A549 (cell line): ENCODE results near the gene KCNV2. TPM values are rescaled to one million over a fixed set of nuclear protein-coding genes. Genes with fewer than 3 reads are reported as not detected.

Experiments
- ATAC-seq, 2 experiments: fragments of 200-7000 bp in 1 of 2; fragments of >200 bp in 1 of 2; cut with Nextera tagmentation in 1 of 2; cut with Tn5 transposase in 1 of 2; 3 replicates each; pipeline versions ENCODE4 v1.8.0 to v1.9.1; 2018 to 2020; ENCODE audit warnings: mild to moderate bottlenecking in 1 of 2, moderate library complexity in 1 of 2
- CTCF ChIA-PET: fragments of 300-600 bp; sonication (Branson Sonifier 250); formaldehyde crosslinking; extraction: SDS; loops from one replicate; lab custom pipeline; 2021; ENCODE audit warnings: antibody characterized with exemption, inconsistent platforms; lab: Yijun Ruan, JAX
- POLR2A ChIA-PET: fragments of 350-600 bp; formaldehyde crosslinking; extraction: SDS; loops from one replicate; lab custom pipeline; 2021; ENCODE audit warnings: antibody characterized with exemption, inconsistent platforms; lab: Yijun Ruan, JAX
- DNase-seq, 2 experiments: peaks; one replicate each; pipeline versions ENCODE4 v3.0.0 to v3.0.0-alpha.2; 2011 to 2016; ENCODE audit warnings: low read depth in 1 of 2, low spot score in 1 of 2
- FAIRE-seq: peaks from 2 replicates; lab custom pipeline; 2011; peaks lifted over from hg19 to GRCh38; lab: Jason Lieb, UNC
- H3K27ac ChIP-seq, 2 experiments: fragments of >200 bp; sonication (Bioruptor Twin); formaldehyde crosslinking; 3 replicates each; pipeline ENCODE4 v1.5.1; 2016 to 2017
- H3K4me1 ChIP-seq: fragments of >200 bp; sonication (Bioruptor Twin); formaldehyde crosslinking; 3 replicates; pipeline ENCODE4 v1.6.1; 2016
- H3K4me2 ChIP-seq: fragments of >200 bp; sonication (Bioruptor Twin); formaldehyde crosslinking; 3 replicates; pipeline ENCODE4 v1.6.1; 2016
- H3K4me3 ChIP-seq: fragments of >200 bp; sonication (Bioruptor Twin); formaldehyde crosslinking; 3 replicates; pipeline ENCODE4 v1.5.1; 2016
- H3K9me3 ChIP-seq: fragments of >200 bp; sonication (Bioruptor Twin); formaldehyde crosslinking; 3 replicates; pipeline ENCODE4 v1.6.1; 2016
- CBX2 ChIP-seq: fragments of 200-600 bp; sonication (generic); IDR thresholded peaks from 2 replicates; pipeline ENCODE4 v1.6.1; 2016; ENCODE audit warnings: low read depth, mild to moderate bottlenecking, borderline replicate concordance
- CBX8 ChIP-seq: fragments of 200-600 bp; sonication (generic); IDR thresholded peaks from 2 replicates; pipeline ENCODE4 v1.6.1; 2016
- CEBPB ChIP-seq, 2 experiments: fragments of >200 bp in 1 of 2; sonication (Bioruptor Twin) in 1 of 2; formaldehyde crosslinking in 1 of 2; IDR thresholded peaks; 2 replicates each; pipeline ENCODE4 v1.6.1; 2012 to 2016
- CHD4 ChIP-seq: fragments of 200-600 bp; sonication (generic); IDR thresholded peaks from 2 replicates; pipeline ENCODE4 v1.6.1; 2016; ENCODE audit warnings: antibody characterized with exemption, mild to moderate bottlenecking, borderline replicate concordance
- EHF ChIP-seq: fragments of 250-450 bp; sonication (Bioruptor Pico); IDR thresholded peaks from 2 replicates; pipeline ENCODE4 v1.5.0; 2020; ENCODE audit warnings: mild to moderate bottlenecking
- EHMT2 ChIP-seq: fragments of 200-600 bp; sonication (generic); IDR thresholded peaks from 2 replicates; pipeline ENCODE4 v1.6.1; 2016; ENCODE audit warnings: antibody characterized with exemption, low read depth, mild to moderate bottlenecking, moderate library complexity
- ELK1 ChIP-seq: fragments of 150-350 bp; IDR thresholded peaks from 2 replicates; pipeline ENCODE4 v1.6.1; 2014; ENCODE audit warnings: low read depth, mild to moderate bottlenecking, low read length
- EP300 ChIP-seq, 2 experiments: fragments of >200 bp; sonication (Bioruptor Twin); formaldehyde crosslinking; IDR thresholded peaks; 2 replicates in 1 of 2; 3 replicates in 1 of 2; pipeline ENCODE4 v1.6.1; 2016 to 2017
- FOXS1 ChIP-seq: fragments of 250-450 bp; sonication (Bioruptor Pico); IDR thresholded peaks from 2 replicates; pipeline ENCODE4 v1.5.0; 2020; ENCODE audit warnings: mild to moderate bottlenecking, moderate library complexity
- HOXB13 ChIP-seq: fragments of 250-450 bp; sonication (Bioruptor Pico); IDR thresholded peaks from 2 replicates; pipeline ENCODE4 v1.5.0; 2020; ENCODE audit warnings: low read depth, mild to moderate bottlenecking, moderate library complexity
- KDM1A ChIP-seq: fragments of 200-600 bp; sonication (generic); IDR thresholded peaks from 2 replicates; pipeline ENCODE4 v1.6.1; 2016; ENCODE audit warnings: low read depth, mild to moderate bottlenecking
- MAFK ChIP-seq: fragments of 450-650 bp; IDR thresholded peaks from 2 replicates; pipeline ENCODE4 v1.6.1; 2014; ENCODE audit not compliant: partially characterized antibody
- MAZ ChIP-seq: fragments of 150-350 bp; IDR thresholded peaks from 2 replicates; pipeline ENCODE4 v1.6.1; 2014; ENCODE audit warnings: antibody characterized with exemption, low read depth, low read length, borderline replicate concordance
- MYC ChIP-seq: IDR thresholded peaks from 2 replicates; pipeline ENCODE4 v1.6.1; 2012; ENCODE audit warnings: mild to moderate bottlenecking, inconsistent platforms, low read length, improper control_type of control experiment, borderline replicate concordance
- NFE2L2 ChIP-seq: fragments of 150-350 bp; conservative IDR thresholded peaks from 2 replicates; pipeline ENCODE4 v1.6.1; 2014; ENCODE audit warnings: low read length
- NR3C1 ChIP-seq: fragments of >200 bp; sonication (Bioruptor Twin); formaldehyde crosslinking; IDR thresholded peaks from 3 replicates; pipeline ENCODE4 v1.6.1; 2017
- POLR2AphosphoS2 ChIP-seq: conservative IDR thresholded peaks from 2 replicates; pipeline ENCODE4 v1.6.1; 2012; ENCODE audit warnings: low read length, improper control_type of control experiment, inconsistent platforms
- RAD21 ChIP-seq, 2 experiments: fragments of >200 bp in 1 of 2; sonication (Bioruptor Twin) in 1 of 2; formaldehyde crosslinking in 1 of 2; IDR thresholded peaks in 1 of 2; conservative IDR thresholded peaks in 1 of 2; 2 replicates in 1 of 2; 3 replicates in 1 of 2; pipeline ENCODE4 v1.6.1; 2012 to 2018; ENCODE audit warnings: inconsistent platforms in 1 of 2
- RARB ChIP-seq: fragments of 250-450 bp; sonication (Bioruptor Pico); IDR thresholded peaks from 2 replicates; pipeline ENCODE4 v1.8.0; 2021; ENCODE audit warnings: mild to moderate bottlenecking, moderate library complexity
- TFCP2L1 ChIP-seq: fragments of 250-450 bp; sonication (Bioruptor Pico); IDR thresholded peaks from 2 replicates; pipeline ENCODE4 v1.5.0; 2021; ENCODE audit warnings: mild to moderate bottlenecking
- TP53 ChIP-seq: fragments of 250-450 bp; sonication (Bioruptor Pico); IDR thresholded peaks from 2 replicates; pipeline ENCODE4 v1.5.0; 2021; ENCODE audit warnings: mild to moderate bottlenecking, moderate library complexity
- ZSCAN20 ChIP-seq: fragments of 250-450 bp; sonication (Bioruptor Pico); IDR thresholded peaks from 2 replicates; pipeline ENCODE4 v1.8.0; 2022; ENCODE audit warnings: mild to moderate bottlenecking, moderate library complexity
- WGBS: methylation state at CpG from one replicate; pipeline ENCODE4 v1.1.6; 2017; ENCODE audit errors: missing lambda C conversion rate; 5-methylcytosine and 5-hydroxymethylcytosine counted together
- polyA plus RNA-seq, 4 experiments: library from polyadenylated mRNA; depleted of rRNA in 3 of 4; stranded (reverse); fragments of >200 nt; fragmentation: RNase III in 1 of 4; extraction: RNeasy Plus Mini Kit Qiagen cat#74134 plus additional on column Dnase treatment in 1 of 4; gene quantifications; 2 replicates in 3 of 4; 3 replicates in 1 of 4; pipeline ENCODE4 v1.2.3, GENCODE V29; 2011 to 2017
- TF ChIP-seq, protein P1 (sequence below): IDR thresholded peaks from 2 replicates; pipeline ENCODE4 v1.6.1; 2012
- TF ChIP-seq, protein P2 (sequence below): fragments of 200-600 bp; sonication (generic); IDR thresholded peaks from 2 replicates; pipeline ENCODE4 v1.6.1; 2016; ENCODE audit warnings: antibody characterized with exemption, mild to moderate bottlenecking, moderate library complexity
- TF ChIP-seq, protein P3 (sequence below): fragments of >200 bp; sonication (Bioruptor Twin); formaldehyde crosslinking; IDR thresholded peaks from 3 replicates; pipeline ENCODE4 v1.6.1; 2016

Gene KCNV2
- polyA plus RNA-seq, 2 of the 4 experiments (the other 2 are of a cell fraction) = not detected

- Histone ChIP-seq H3K4me1 (no peaks in the 10 kb centered on the region), H3K27ac (peak overlapping the region in 1 of 2 experiments; percentile 13; a peak in 1 of 6 replicates), H3K4me2 (no peak overlapping the region), H3K4me3 (no peak overlapping the region), H3K9me3 (no peaks in the 10 kb centered on the region)
- ATAC-seq (no peak), FAIRE-seq (no peak), DNase-seq (no peak)
- CTCF ChIA-PET = interaction anchor here (1.1 to 2.3 kb wide), 3 partner anchors 9 to 499 kb away, joined by 3 to 5 read pairs (median 3); no protein-coding TSS in a partner anchor
- POLR2A ChIA-PET = no interaction called here
- TF ChIP-seq CBX8 (no peak), ELK1 (no peak), POLR2AphosphoS2 (no peak), NFE2L2 (no peak), EP300 (IDR thresholded peaks at IDR 0.05) (no peak), TFCP2L1 (no peak), FOXS1 (no peak), RARB (no peak)
- TF ChIP-seq, protein P1, sequence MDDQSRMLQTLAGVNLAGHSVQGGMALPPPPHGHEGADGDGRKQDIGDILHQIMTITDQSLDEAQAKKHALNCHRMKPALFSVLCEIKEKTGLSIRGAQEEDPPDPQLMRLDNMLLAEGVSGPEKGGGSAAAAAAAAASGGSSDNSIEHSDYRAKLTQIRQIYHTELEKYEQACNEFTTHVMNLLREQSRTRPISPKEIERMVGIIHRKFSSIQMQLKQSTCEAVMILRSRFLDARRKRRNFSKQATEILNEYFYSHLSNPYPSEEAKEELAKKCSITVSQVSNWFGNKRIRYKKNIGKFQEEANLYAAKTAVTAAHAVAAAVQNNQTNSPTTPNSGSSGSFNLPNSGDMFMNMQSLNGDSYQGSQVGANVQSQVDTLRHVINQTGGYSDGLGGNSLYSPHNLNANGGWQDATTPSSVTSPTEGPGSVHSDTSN = no peak
- TF ChIP-seq, protein P2, sequence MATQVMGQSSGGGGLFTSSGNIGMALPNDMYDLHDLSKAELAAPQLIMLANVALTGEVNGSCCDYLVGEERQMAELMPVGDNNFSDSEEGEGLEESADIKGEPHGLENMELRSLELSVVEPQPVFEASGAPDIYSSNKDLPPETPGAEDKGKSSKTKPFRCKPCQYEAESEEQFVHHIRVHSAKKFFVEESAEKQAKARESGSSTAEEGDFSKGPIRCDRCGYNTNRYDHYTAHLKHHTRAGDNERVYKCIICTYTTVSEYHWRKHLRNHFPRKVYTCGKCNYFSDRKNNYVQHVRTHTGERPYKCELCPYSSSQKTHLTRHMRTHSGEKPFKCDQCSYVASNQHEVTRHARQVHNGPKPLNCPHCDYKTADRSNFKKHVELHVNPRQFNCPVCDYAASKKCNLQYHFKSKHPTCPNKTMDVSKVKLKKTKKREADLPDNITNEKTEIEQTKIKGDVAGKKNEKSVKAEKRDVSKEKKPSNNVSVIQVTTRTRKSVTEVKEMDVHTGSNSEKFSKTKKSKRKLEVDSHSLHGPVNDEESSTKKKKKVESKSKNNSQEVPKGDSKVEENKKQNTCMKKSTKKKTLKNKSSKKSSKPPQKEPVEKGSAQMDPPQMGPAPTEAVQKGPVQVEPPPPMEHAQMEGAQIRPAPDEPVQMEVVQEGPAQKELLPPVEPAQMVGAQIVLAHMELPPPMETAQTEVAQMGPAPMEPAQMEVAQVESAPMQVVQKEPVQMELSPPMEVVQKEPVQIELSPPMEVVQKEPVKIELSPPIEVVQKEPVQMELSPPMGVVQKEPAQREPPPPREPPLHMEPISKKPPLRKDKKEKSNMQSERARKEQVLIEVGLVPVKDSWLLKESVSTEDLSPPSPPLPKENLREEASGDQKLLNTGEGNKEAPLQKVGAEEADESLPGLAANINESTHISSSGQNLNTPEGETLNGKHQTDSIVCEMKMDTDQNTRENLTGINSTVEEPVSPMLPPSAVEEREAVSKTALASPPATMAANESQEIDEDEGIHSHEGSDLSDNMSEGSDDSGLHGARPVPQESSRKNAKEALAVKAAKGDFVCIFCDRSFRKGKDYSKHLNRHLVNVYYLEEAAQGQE = no peak
- WGBS = 95% methylated on average over 4 of the region's 4 CpGs
Observed at GRCh38 chr9:2761424-2761823, 44.1 kb downstream of the KCNV2 start.

GRCh38 chr9:2764353-2764752 lies 47.0 kb downstream of the KCNV2 start:
- Histone ChIP-seq H3K27ac (peak overlapping the region in 1 of 2 experiments; percentile 30; a peak in 1 of 6 replicates), H3K9me3 (no peaks in the 10 kb centered on the region), H3K4me2 (no peak overlapping the region)
- ATAC-seq = no peak
- no peak for DNase-seq
- FAIRE-seq = peak; percentile 46
- CTCF ChIA-PET = no interaction called here
- TF ChIP-seq MAZ (no peak), MAFK (no peak), CHD4 (no peak)
- TF ChIP-seq, all 56 proteins: peak for 0
- WGBS = 92% methylated on average over 4 of the region's 4 CpGs
- POLR2A ChIA-PET = no interaction called here
- H3K4me1 ChIP-seq = peaks cover 10% of the 10 kb centered on the region
- H3K4me3 ChIP-seq = no peak overlapping the region

- ATAC-seq (no peak), FAIRE-seq (no peak), DNase-seq (no peak)
- ChIA-PET CTCF (no interaction called here), POLR2A (no interaction called here)
- Histone ChIP-seq H3K4me2 (no peak overlapping the region), H3K27ac (peak overlapping the region in 1 of 2 experiments; percentile 31; a peak in 1 of 6 replicates), H3K4me1 (peaks cover 10% of the 10 kb centered on the region), H3K4me3 (no peak overlapping the region), H3K9me3 (no peaks in the 10 kb centered on the region)
- no peak for TF ChIP-seq FOXS1
- TF ChIP-seq CEBPB (IDR thresholded peaks at IDR 0.05) = no peak
- no peak for TF ChIP-seq MYC
- no peak for TF ChIP-seq EHMT2
- TF ChIP-seq EHF (CRISPR knock-in tag) = no peak
- TF ChIP-seq RAD21 (conservative IDR thresholded peaks at IDR 0.05 in 1 of 2, IDR thresholded peaks at IDR 0.05 in 1 of 2) = no peak
- TF ChIP-seq, protein P3, sequence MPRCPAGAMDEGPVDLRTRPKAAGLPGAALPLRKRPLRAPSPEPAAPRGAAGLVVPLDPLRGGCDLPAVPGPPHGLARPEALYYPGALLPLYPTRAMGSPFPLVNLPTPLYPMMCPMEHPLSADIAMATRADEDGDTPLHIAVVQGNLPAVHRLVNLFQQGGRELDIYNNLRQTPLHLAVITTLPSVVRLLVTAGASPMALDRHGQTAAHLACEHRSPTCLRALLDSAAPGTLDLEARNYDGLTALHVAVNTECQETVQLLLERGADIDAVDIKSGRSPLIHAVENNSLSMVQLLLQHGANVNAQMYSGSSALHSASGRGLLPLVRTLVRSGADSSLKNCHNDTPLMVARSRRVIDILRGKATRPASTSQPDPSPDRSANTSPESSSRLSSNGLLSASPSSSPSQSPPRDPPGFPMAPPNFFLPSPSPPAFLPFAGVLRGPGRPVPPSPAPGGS = no peak
- TF ChIP-seq HOXB13 (CRISPR knock-in tag) = no peak
- TF ChIP-seq NFE2L2 = no peak
- no peak for TF ChIP-seq ZSCAN20 (CRISPR knock-in tag)
- no peak for TF ChIP-seq TP53 (CRISPR knock-in tag)
- TF ChIP-seq CBX2 = no peak
- no peak for TF ChIP-seq NR3C1
- no peak for TF ChIP-seq KDM1A
- whole genome bisulfite sequencing = 93% methylated on average over 4 of the region's 4 CpGs
Observed at GRCh38 chr9:2765250-2765880, 48.1 kb downstream of the KCNV2 start.
